Ovary (tissue), 9 donors: ENCODE measurements around the gene SMAD2. TPM values are rescaled to one million over a fixed set of nuclear protein-coding genes. Genes with fewer than 3 reads are reported as not detected.
A peak's percentile ranks its signal among the peaks of the same experiment; 100 is the strongest.

Experiments
- DNase-seq, 5 donors: peaks; one replicate each; pipeline ENCODE4 v3.0.0-alpha.2; 2019 to 2020
- H3K27ac ChIP-seq, 2 donors: fragments of 200-600 bp; one replicate each; pipeline versions ENCODE4 v1.5.1 to v1.8.0; 2019 to 2022
- H3K27me3 ChIP-seq: fragments of 200-600 bp; one replicate; pipeline ENCODE4 v1.8.0; 2022
- H3K36me3 ChIP-seq: fragments of 200-600 bp; sonication (generic); one replicate; pipeline ENCODE4 v1.5.1; 2019
- H3K4me1 ChIP-seq: one replicate; pipeline ENCODE4 v1.8.1; 2013; ENCODE audit warnings: mild to moderate bottlenecking, moderate library complexity; ENCODE audit not compliant: insufficient read depth
- H3K4me3 ChIP-seq: fragments of 200-600 bp; sonication (generic); one replicate; pipeline ENCODE4 v1.5.1; 2017
- H3K9me3 ChIP-seq, 2 donors: fragments of 200-600 bp in 1 of 2; sonication (generic) in 1 of 2; one replicate each; pipeline versions ENCODE4 v1.5.1 to v1.8.1; 2013 to 2019; ENCODE audit warnings: mild to moderate bottlenecking in 1 of 2, moderate library complexity in 1 of 2
- CTCF ChIP-seq, 3 donors: fragments of 450-650 bp in 2 of 3; fragments of 200-600 bp in 1 of 3; IDR thresholded peaks; one replicate each; pipeline versions ENCODE4 v1.5.1 to v1.8.0; 2016 to 2022; ENCODE audit warnings: antibody characterized with exemption in 3 of 3, mild to moderate bottlenecking in 1 of 3
- EP300 ChIP-seq: sonication (generic); formaldehyde crosslinking; IDR thresholded peaks from one replicate; pipeline ENCODE4 v1.6.1; 2017; ENCODE audit warnings: antibody characterized with exemption
- POLR2A ChIP-seq: fragments of 450-650 bp; IDR thresholded peaks from one replicate; pipeline ENCODE4 v1.6.1; 2017; ENCODE audit warnings: antibody characterized with exemption, mild to moderate bottlenecking, moderate library complexity
- WGBS, 3 donors: extraction: QIAGEN DNeasy Blood & Tissue Kit in 1 of 3; methylation state at CpG; one replicate each; pipeline versions ENCODE4 v1.1.5 to v1.1.7; 2013 to 2017; 5-methylcytosine and 5-hydroxymethylcytosine counted together
- intact Hi-C, 4 donors: fragments of 100-400 bp; cut with DNase I; formaldehyde crosslinking; loops; one replicate each; pipeline versions ENCODE4 v1.11.0 to v1.15.1; 2022 to 2023
- polyA plus RNA-seq, 2 donors: library from polyadenylated mRNA; stranded (reverse); fragments of 200-250 nt in 1 of 2; fragments of 350-450 nt in 1 of 2; fragmentation: Illumina TruSeq in 1 of 2; extraction: RNeasy Lipid Tissue Mini Kit (QIAGEN cat#74804) in 1 of 2; gene quantifications; one replicate each; pipeline ENCODE4 v1.2.3, GENCODE V29; 2013 to 2014
- total RNA-seq, 7 donors: library from RNA; depleted of rRNA in 2 of 7; stranded (reverse); fragments of >200 nt in 2 of 7; fragmentation: NEBNext Ultra II Directional in 3 of 7; extraction: Animal tissue kit (Norgen Biotek cat#: 25700) in 3 of 7; gene quantifications; one replicate each; pipeline versions ENCODE4 v1.1.0 to v1.2.4, GENCODE V29; 2016 to 2023
- donor health status: DM: no; HTN: no; CAD: no; lungs with moderate emphysema.
- donor health status: DM: no; HTN: no; CAD: no.
- donor health status: Bipolar disorder and iron deficiency.
- donor health status: DM: yes; HTN: yes; CAD: no.
- donor health status: DM: no; HTN: no; CAD: no.
- donor health status: DM: yes; HTN: yes; CAD: no.

The SMAD2 gene
- total and polyA plus RNA-seq, 9 donors = 27.9 to 160 (median 130) TPM

- 80 to 86% (median 84%) methylated on average over 4 of the region's 4 CpGs for WGBS, 3 donors
- intact Hi-C loops = loop anchor here in 1 of 4 donors (2.0 kb wide), 1 partner anchor 14 kb away; no protein-coding TSS in a partner anchor
- no peak overlapping the region for H3K4me3 ChIP-seq
- no peaks in the 10 kb centered on the region for H3K27me3 ChIP-seq
- no peaks in the 10 kb centered on the region for H3K4me1 ChIP-seq
- no peaks in the 10 kb centered on the region for H3K9me3 ChIP-seq
- no peak for TF ChIP-seq POLR2A
- TF ChIP-seq EP300 = no peak
- TF ChIP-seq CTCF (IDR thresholded peaks at IDR 0.05) = no peak
- no peak for DNase-seq
- no peaks in the 10 kb centered on the region for H3K36me3 ChIP-seq
- H3K27ac ChIP-seq = no peak overlapping the region
Observed at GRCh38 chr18:47887227-47887626, 43.2 kb downstream of the SMAD2 start.

- intact Hi-C loops = no loop called here
- Histone ChIP-seq H3K4me3 (no peak overlapping the region), H3K9me3 (no peaks in the 10 kb centered on the region), H3K4me1 (no peaks in the 10 kb centered on the region), H3K27ac (no peak overlapping the region), H3K36me3 (no peaks in the 10 kb centered on the region), H3K27me3 (no peaks in the 10 kb centered on the region)
- 82 to 87% (median 82%) methylated on average over 3 of the region's 3 CpGs for WGBS, 3 donors
- TF ChIP-seq POLR2A (no peak), EP300 (no peak), CTCF (IDR thresholded peaks at IDR 0.05) (no peak)
- DNase-seq = peak in 1 of 5 donors; percentile 22
Observed at GRCh38 chr18:47883771-47884413, 46.6 kb downstream of the SMAD2 start.

GRCh38 chr18:47882641-47883040 lies 47.8 kb downstream of the SMAD2 start:
- H3K36me3 ChIP-seq = no peaks in the 10 kb centered on the region
- intact Hi-C loops = no loop called here

GRCh38 chr18:47881752-47882455 lies 48.6 kb downstream of the SMAD2 start:
- TF ChIP-seq POLR2A (no peak), CTCF (IDR thresholded peaks at IDR 0.05) (no peak), EP300 (no peak)
- Histone ChIP-seq H3K27ac (no peak overlapping the region), H3K4me1 (no peaks in the 10 kb centered on the region), H3K36me3 (no peaks in the 10 kb centered on the region), H3K27me3 (no peaks in the 10 kb centered on the region), H3K9me3 (no peaks in the 10 kb centered on the region), H3K4me3 (no peak overlapping the region)
- intact Hi-C loops = no loop called here
- 68 to 72% (median 72%) methylated on average over 7 of the region's 7 CpGs for WGBS, 3 donors
- DNase-seq = no peak

More at GRCh38 chr18:47882641-47883040, 47.8 kb downstream of the SMAD2 start:
- 97 to 100% (median 98%) methylated on average over 1 of the region's 1 CpG for WGBS, 3 donors
- no peak for TF ChIP-seq POLR2A
- no peak for TF ChIP-seq EP300
- TF ChIP-seq CTCF (IDR thresholded peaks at IDR 0.05) = no peak
- no peaks in the 10 kb centered on the region for H3K27me3 ChIP-seq
- H3K4me1 ChIP-seq = no peaks in the 10 kb centered on the region
- no peak for DNase-seq
- no peak overlapping the region for H3K4me3 ChIP-seq
- H3K27ac ChIP-seq = no peak overlapping the region
- no peaks in the 10 kb centered on the region for H3K9me3 ChIP-seq
